Activated naive CD8-positive, alpha-beta T cell treated with anti-CD3 and anti-CD28 coated beads, Interleukin-2, amount 50 U/mL, for 24 hours (primary cell): ENCODE data around the gene NDC1.

ENCODE experiments used
- ATAC-seq: fragments of 150-1000 bp; cut with Tn5 transposase; one replicate; pipeline ENCODE4 v1.10.0; 2021
- DNase-seq: peaks from one replicate; pipeline ENCODE4 v3.0.0; 2021
- H3K27ac Mint-ChIP-seq: one replicate; pipeline ENCODE4 v1.8.0; 2021; ENCODE audit warnings: mild to moderate bottlenecking, mixed read lengths
- H3K27me3 Mint-ChIP-seq: one replicate; pipeline ENCODE4 v1.8.0; 2021; ENCODE audit warnings: mixed read lengths
- H3K36me3 Mint-ChIP-seq: one replicate; pipeline ENCODE4 v1.8.0; 2021; ENCODE audit warnings: low read depth, mixed read lengths
- H3K4me1 Mint-ChIP-seq: one replicate; pipeline ENCODE4 v1.8.0; 2021; ENCODE audit warnings: mixed read lengths
- H3K4me3 Mint-ChIP-seq: one replicate; pipeline ENCODE4 v1.8.0; 2021; ENCODE audit warnings: mild to moderate bottlenecking, moderate library complexity, mixed read lengths
- H3K9me3 Mint-ChIP-seq: one replicate; pipeline ENCODE4 v1.8.0; 2021; ENCODE audit warnings: mixed read lengths

The NDC1 gene

DNA sequence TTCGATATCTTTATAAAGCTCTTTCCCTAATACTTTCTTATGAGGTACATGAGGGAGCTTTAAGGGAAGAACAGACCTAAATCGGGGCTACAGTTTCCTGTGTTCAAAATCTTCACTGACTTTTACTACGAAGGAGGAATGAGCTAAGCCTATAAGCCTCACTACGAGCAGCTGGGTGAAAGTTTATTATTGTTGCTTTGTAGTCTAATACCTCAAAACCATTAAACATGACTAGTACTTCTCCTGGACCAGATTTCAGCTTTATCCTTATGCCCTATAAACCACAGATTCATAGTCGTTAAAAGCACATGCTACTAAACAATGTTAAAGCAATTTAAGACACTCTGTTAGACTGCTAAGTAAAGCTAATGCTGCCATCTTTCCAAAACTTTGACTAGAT is 30.2 kb downstream of the NDC1 start:
- Mint-ChIP-seq H3K4me3 (no peak overlapping the region), H3K9me3 (no peaks in the 10 kb centered on the region), H3K27me3 (no peaks in the 10 kb centered on the region), H3K27ac (no peak overlapping the region), H3K36me3 (peaks cover 62% of the 10 kb centered on the region), H3K4me1 (no peaks in the 10 kb centered on the region)
- ATAC-seq (no peak), DNase-seq (no peak)

- peaks cover 55% of the 10 kb centered on the region for H3K36me3 Mint-ChIP-seq
- ATAC-seq (no peak), DNase-seq (no peak)
- no peaks in the 10 kb centered on the region for H3K4me1 Mint-ChIP-seq
- H3K27me3 Mint-ChIP-seq, result no peaks in the 10 kb centered on the region
- H3K4me3 Mint-ChIP-seq, result no peak overlapping the region
- no peaks in the 10 kb centered on the region for H3K9me3 Mint-ChIP-seq
- no peak overlapping the region for H3K27ac Mint-ChIP-seq
Observed at GRCh38 chr1:53804791-53805505, 33.1 kb downstream of the NDC1 start.

DNA sequence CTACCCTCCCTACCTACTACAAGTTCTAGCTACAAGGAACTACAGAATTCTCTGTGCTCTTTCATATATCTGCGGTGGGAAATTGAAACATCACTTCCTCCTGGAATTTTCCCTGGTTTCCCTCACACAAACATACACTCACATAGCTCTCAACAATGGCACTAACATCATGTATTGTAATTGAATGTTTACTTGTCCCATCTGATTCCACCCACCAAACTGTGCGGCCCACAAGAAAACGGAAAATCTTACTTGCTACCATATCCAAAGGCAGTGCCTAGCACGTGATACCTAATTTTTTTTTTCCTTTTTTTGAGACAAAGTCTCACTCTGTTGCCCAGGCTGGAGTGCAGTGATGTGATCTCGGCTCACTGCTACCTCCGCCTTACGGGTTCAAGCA is 33.9 kb downstream of the NDC1 start:
- H3K36me3 Mint-ChIP-seq, result peaks cover 59% of the 10 kb centered on the region

GRCh38 chr1:53800621-53801020 is 37.5 kb downstream of the NDC1 start:
- Mint-ChIP-seq H3K27me3 (no peaks in the 10 kb centered on the region), H3K9me3 (no peaks in the 10 kb centered on the region), H3K4me3 (no peak overlapping the region), H3K36me3 (peaks cover 62% of the 10 kb centered on the region), H3K4me1 (no peaks in the 10 kb centered on the region), H3K27ac (no peak overlapping the region)
- DNase-seq, result no peak
- no peak for ATAC-seq

More for the DNA sequence above, 33.9 kb downstream of the NDC1 start:
- Mint-ChIP-seq H3K4me3 (no peak overlapping the region), H3K9me3 (no peaks in the 10 kb centered on the region), H3K4me1 (no peaks in the 10 kb centered on the region), H3K27ac (no peak overlapping the region), H3K27me3 (no peaks in the 10 kb centered on the region)
- no peak for DNase-seq
- no peak for ATAC-seq

DNA sequence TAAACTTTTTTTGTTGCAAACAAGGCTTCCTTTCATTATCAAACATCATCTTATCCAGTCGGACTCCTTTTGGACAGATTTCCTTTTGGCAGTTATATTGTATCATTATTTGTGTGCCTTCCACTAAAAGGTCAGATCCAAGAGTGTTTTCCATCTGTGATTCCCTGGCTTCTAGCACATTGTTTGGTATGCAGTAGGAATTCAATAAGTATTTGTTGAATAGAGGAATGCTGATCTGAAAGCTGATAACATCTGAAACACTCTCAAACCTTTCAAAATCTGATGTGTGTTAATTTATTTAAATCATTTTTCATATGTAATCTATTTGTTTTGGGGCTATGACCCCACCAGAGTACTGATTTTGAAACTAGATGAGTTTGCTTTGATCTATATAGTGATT is 39.0 kb downstream of the NDC1 start:
- DNase-seq (no peak), ATAC-seq (no peak)
- no peaks in the 10 kb centered on the region for H3K27me3 Mint-ChIP-seq
- peaks cover 64% of the 10 kb centered on the region for H3K36me3 Mint-ChIP-seq
- no peaks in the 10 kb centered on the region for H3K4me1 Mint-ChIP-seq
- no peak overlapping the region for H3K27ac Mint-ChIP-seq
- H3K4me3 Mint-ChIP-seq, result no peak overlapping the region
- H3K9me3 Mint-ChIP-seq, result no peaks in the 10 kb centered on the region

- DNase-seq (no peak), ATAC-seq (no peak)
- Mint-ChIP-seq H3K36me3 (peaks cover 60% of the 10 kb centered on the region), H3K4me1 (no peaks in the 10 kb centered on the region), H3K27ac (no peak overlapping the region), H3K27me3 (no peaks in the 10 kb centered on the region), H3K9me3 (no peaks in the 10 kb centered on the region), H3K4me3 (no peak overlapping the region)
Observed at GRCh38 chr1:53792806-53793205, 45.3 kb downstream of the NDC1 start.

GRCh38 chr1:53787655-53788054 is 50.4 kb downstream of the NDC1 start:
- Mint-ChIP-seq H3K36me3 (peaks cover 60% of the 10 kb centered on the region), H3K4me1 (peaks cover 16% of the 10 kb centered on the region), H3K9me3 (no peaks in the 10 kb centered on the region)

DNA sequence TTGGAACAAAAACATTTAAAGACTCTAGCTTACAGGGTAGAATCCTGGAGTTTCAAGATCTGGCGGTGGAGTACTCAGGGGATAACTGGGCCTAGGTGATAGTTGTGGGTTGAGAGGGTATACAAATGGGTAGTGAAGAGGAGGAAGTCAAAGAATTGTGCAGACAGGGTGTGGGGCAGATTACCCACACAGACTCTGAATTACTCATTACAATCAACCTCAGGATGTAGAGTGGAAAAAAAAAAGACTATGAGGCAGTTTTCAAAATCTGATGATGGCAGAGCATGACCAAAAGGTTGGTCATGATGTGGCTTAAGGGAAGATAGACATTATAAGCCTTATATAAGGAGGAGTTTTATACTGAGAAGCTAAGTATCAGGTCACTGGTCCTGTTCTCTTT is 55.0 kb downstream of the NDC1 start:
- Mint-ChIP-seq H3K4me1 (peaks cover 18% of the 10 kb centered on the region), H3K36me3 (peaks cover 61% of the 10 kb centered on the region), H3K27me3 (no peaks in the 10 kb centered on the region), H3K4me3 (no peak overlapping the region), H3K27ac (peak overlapping the region; percentile 21), H3K9me3 (no peaks in the 10 kb centered on the region)
- peak; percentile 99 for ATAC-seq
- DNase-seq, result no peak

More at GRCh38 chr1:53787655-53788054, 50.4 kb downstream of the NDC1 start:
- Mint-ChIP-seq H3K4me3 (no peak overlapping the region), H3K27ac (no peak overlapping the region), H3K27me3 (no peaks in the 10 kb centered on the region)
- no peak for DNase-seq
- ATAC-seq, result no peak

DNA sequence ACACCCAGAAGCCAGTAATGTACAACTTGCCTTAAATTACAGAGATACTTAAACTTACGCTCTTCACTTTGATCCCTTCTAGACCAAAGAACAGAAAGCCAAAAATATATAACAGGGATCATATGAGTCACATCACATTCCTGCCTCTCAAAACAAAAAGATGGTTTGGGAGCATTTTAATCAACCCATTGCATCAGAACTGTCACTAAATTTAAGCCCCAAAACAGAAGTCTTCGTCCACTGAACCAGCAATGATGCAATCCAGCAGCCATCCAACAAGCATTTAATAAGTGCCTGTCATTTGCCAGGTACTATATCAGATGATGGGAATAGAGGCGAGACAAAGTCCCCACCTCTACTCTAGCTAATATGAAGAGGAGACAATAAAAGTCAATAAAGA is 56.4 kb downstream of the NDC1 start:
- Mint-ChIP-seq H3K27ac (no peak overlapping the region), H3K4me1 (peaks cover 18% of the 10 kb centered on the region), H3K27me3 (no peaks in the 10 kb centered on the region), H3K9me3 (no peaks in the 10 kb centered on the region), H3K4me3 (no peak overlapping the region), H3K36me3 (peaks cover 64% of the 10 kb centered on the region)
- DNase-seq (no peak), ATAC-seq (no peak)

GRCh38 chr1:53777272-53777671 is 60.8 kb downstream of the NDC1 start:
- no peak for DNase-seq
- H3K27ac Mint-ChIP-seq, result no peak overlapping the region
- no peaks in the 10 kb centered on the region for H3K27me3 Mint-ChIP-seq
- H3K36me3 Mint-ChIP-seq, result peaks cover 46% of the 10 kb centered on the region
- no peaks in the 10 kb centered on the region for H3K9me3 Mint-ChIP-seq
- ATAC-seq, result no peak
- H3K4me3 Mint-ChIP-seq, result no peak overlapping the region
- peaks cover 2% of the 10 kb centered on the region for H3K4me1 Mint-ChIP-seq

GRCh38 chr1:53771648-53772047 is 66.4 kb downstream of the NDC1 start:
- no peak overlapping the region for H3K27ac Mint-ChIP-seq
- peaks cover 51% of the 10 kb centered on the region for H3K36me3 Mint-ChIP-seq

DNA sequence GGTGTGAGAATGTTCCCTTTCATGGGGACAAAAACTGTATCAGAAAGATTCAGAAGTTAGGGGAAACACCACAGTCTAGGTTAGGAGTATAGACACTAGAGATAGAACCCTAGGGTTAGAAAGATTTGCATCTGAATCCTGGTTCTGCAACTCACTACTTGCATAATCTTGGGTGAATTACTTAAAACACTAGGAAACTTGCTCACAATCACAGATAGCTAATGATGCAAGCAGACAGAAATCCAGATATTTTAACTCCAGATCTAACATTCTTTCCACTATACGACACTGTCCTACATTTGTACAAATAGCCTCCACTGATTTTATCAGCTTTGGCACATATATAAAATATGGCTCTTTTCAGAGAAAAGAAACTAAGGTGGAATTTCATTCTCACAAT is 68.3 kb downstream of the NDC1 start:
- Mint-ChIP-seq H3K36me3 (peaks cover 60% of the 10 kb centered on the region), H3K9me3 (no peaks in the 10 kb centered on the region), H3K27ac (no peak overlapping the region)

More at GRCh38 chr1:53771648-53772047, 66.4 kb downstream of the NDC1 start:
- Mint-ChIP-seq H3K4me1 (peaks cover 14% of the 10 kb centered on the region), H3K27me3 (no peaks in the 10 kb centered on the region), H3K4me3 (no peak overlapping the region), H3K9me3 (no peaks in the 10 kb centered on the region)
- no peak for ATAC-seq
- no peak for DNase-seq

DNA sequence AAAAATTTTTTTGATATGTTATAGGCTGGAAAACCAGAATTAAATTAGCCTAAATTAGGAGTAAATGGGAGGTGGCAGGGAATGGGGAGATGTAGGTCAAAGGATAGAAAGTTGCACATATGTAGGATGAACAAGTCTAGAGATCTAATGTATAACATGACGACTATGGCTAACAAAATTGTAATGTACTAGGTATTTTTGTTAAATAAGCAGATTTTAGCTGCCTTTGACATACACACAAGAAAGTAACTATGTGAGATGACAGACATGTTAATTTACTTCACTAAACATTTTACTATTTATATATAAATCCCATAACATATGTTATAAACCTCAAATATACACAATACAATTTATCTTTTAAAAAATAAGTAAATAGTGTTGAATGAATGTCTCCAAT is 68.9 kb downstream of the NDC1 start:
- DNase-seq (no peak), ATAC-seq (no peak)
- Mint-ChIP-seq H3K4me3 (no peak overlapping the region), H3K27ac (no peak overlapping the region), H3K9me3 (no peaks in the 10 kb centered on the region), H3K4me1 (peaks cover 23% of the 10 kb centered on the region), H3K27me3 (no peaks in the 10 kb centered on the region), H3K36me3 (peaks cover 63% of the 10 kb centered on the region)

More for the DNA sequence above, 68.3 kb downstream of the NDC1 start:
- ATAC-seq (no peak), DNase-seq (no peak)
- no peak overlapping the region for H3K4me3 Mint-ChIP-seq
- peaks cover 23% of the 10 kb centered on the region for H3K4me1 Mint-ChIP-seq
- no peaks in the 10 kb centered on the region for H3K27me3 Mint-ChIP-seq

GRCh38 chr1:53766831-53767405 is 71.2 kb downstream of the NDC1 start:
- ATAC-seq, result no peak
- H3K27me3 Mint-ChIP-seq, result no peaks in the 10 kb centered on the region
- peak overlapping the region; percentile 13 for H3K27ac Mint-ChIP-seq
- H3K4me3 Mint-ChIP-seq, result no peak overlapping the region
- DNase-seq, result no peak
- H3K9me3 Mint-ChIP-seq, result no peaks in the 10 kb centered on the region
- peaks cover 23% of the 10 kb centered on the region for H3K4me1 Mint-ChIP-seq
- peaks cover 69% of the 10 kb centered on the region for H3K36me3 Mint-ChIP-seq

DNA sequence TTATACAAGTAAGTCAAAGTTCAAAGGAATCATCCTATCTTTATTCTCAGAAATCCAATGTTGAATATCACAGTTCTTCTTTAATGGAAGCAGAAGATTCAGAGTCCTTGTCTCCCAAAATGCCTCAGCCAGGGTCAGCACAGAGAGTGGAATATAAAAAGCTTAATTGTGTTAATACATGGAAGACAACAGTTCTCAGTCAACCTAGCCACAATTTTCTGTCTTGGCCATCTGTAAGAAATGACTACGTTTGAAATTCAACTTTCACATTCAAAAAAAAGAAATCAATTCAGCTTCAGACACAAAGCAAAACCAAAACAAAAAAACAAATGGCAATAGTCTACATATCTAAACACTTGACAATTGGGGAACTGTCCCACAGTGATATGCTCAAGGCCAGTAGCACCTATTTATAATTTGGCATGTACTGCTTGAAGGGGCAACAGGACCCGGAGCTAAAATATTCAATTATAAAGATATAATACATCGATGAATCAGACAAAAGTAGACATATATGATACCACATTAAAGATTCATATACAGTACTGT is 71.8 kb downstream of the NDC1 start:
- Mint-ChIP-seq H3K9me3 (no peaks in the 10 kb centered on the region), H3K27ac (peak overlapping the region; percentile 47), H3K4me1 (peaks cover 21% of the 10 kb centered on the region), H3K36me3 (peaks cover 66% of the 10 kb centered on the region), H3K4me3 (no peak overlapping the region), H3K27me3 (no peaks in the 10 kb centered on the region)
- DNase-seq (no peak), ATAC-seq (no peak)
